Caco-2 (cell line): Measurements from ENCODE around the gene SLC13A4. TPM values are rescaled to one million over a fixed set of nuclear protein-coding genes. Genes with fewer than 3 reads are reported as not detected.

Experiments
- BruUV-seq: library from RNA; stranded (reverse); fragments of 400-500 nt; replicated peaks from 2 replicates; lab custom pipeline; 2021; lab: Mats Ljungman, UMichigan
- CTCF ChIA-PET: fragments of 300-600 bp; sonication (Branson Sonifier 250); formaldehyde crosslinking; loops from one replicate; lab custom pipeline; 2022; ENCODE audit warnings: antibody characterized with exemption; lab: Charles Lee
- POLR2A ChIA-PET: fragments of 300-600 bp; sonication (Branson Sonifier 250); formaldehyde crosslinking; loops from one replicate; lab custom pipeline; 2022; ENCODE audit warnings: antibody characterized with exemption; lab: Charles Lee
- DNase-seq, 2 experiments: peaks; one replicate each; pipeline versions ENCODE4 v3.0.0 to v3.0.0-alpha.2; 2020 to 2022
- H3K27me3 ChIP-seq: replicated peaks from 2 replicates; pipeline ENCODE4 v1.6.0; 2011; ENCODE audit warnings: low read length; ENCODE audit not compliant: control insufficient read depth, insufficient read depth
- H3K36me3 ChIP-seq: 2 replicates; pipeline ENCODE4 v1.5.1; 2011; ENCODE audit warnings: low read length; ENCODE audit not compliant: control insufficient read depth, insufficient read depth
- H3K4me1 ChIP-seq: fragments of 250-450 bp; sonication (Bioruptor Pico); 2 replicates; pipeline ENCODE4 v1.5.1; 2020; ENCODE audit warnings: mild to moderate bottlenecking
- H3K4me3 ChIP-seq: 2 replicates; pipeline ENCODE4 v1.5.1; 2011; ENCODE audit warnings: low read depth, mild to moderate bottlenecking, control low read depth, low read length
- H3K9me3 ChIP-seq: fragments of 250-450 bp; sonication (Bioruptor Pico); 2 replicates; pipeline ENCODE4 v1.5.1; 2020; ENCODE audit warnings: mild to moderate bottlenecking, moderate library complexity
- H3K27ac Mint-ChIP-seq: one replicate; pipeline ENCODE4 v1.8.0; 2022; ENCODE audit warnings: mixed read lengths; ENCODE audit not compliant: unreplicated experiment
- H3K27me3 Mint-ChIP-seq: one replicate; pipeline ENCODE4 v1.8.0; 2022; ENCODE audit warnings: mixed read lengths; ENCODE audit not compliant: insufficient read depth, unreplicated experiment
- H3K36me3 Mint-ChIP-seq: one replicate; pipeline ENCODE4 v1.8.0; 2022; ENCODE audit warnings: mild to moderate bottlenecking, mixed read lengths; ENCODE audit not compliant: insufficient read depth, unreplicated experiment
- H3K4me1 Mint-ChIP-seq: one replicate; pipeline ENCODE4 v1.8.0; 2022; ENCODE audit warnings: low read depth, mixed read lengths; ENCODE audit not compliant: unreplicated experiment
- H3K4me3 Mint-ChIP-seq: one replicate; pipeline ENCODE4 v1.8.0; 2022; ENCODE audit warnings: mild to moderate bottlenecking, moderate library complexity, mixed read lengths; ENCODE audit not compliant: unreplicated experiment
- H3K9me3 Mint-ChIP-seq: one replicate; pipeline ENCODE4 v1.8.0; 2022; ENCODE audit warnings: mixed read lengths; ENCODE audit not compliant: unreplicated experiment
- intact Hi-C: fragments of 100-400 bp; cut with micrococcal nuclease; formaldehyde crosslinking; loops from one replicate; pipeline ENCODE4 v1.10.0; 2022; ENCODE audit not compliant: unreplicated experiment
- total RNA-seq: library from RNA; stranded (reverse); gene quantifications from 2 replicates; pipeline ENCODE4 v1.2.3, GENCODE V29; 2022
- TF ChIP-seq, protein P1 (sequence below), 2 experiments: fragments of 200-600 bp in 1 of 2; IDR thresholded peaks; 1 replicate in 1 of 2; 2 replicates in 1 of 2; pipeline versions ENCODE4 v1.5.1 to v1.8.0; 2011 to 2022; ENCODE audit warnings: antibody characterized with exemption in 1 of 2, control low read depth in 1 of 2, inconsistent platforms in 1 of 2, low read depth in 1 of 2, low read length in 1 of 2, mild to moderate bottlenecking in 1 of 2, moderate library complexity in 1 of 2; ENCODE audit not compliant: insufficient read depth in 1 of 2, severe bottlenecking in 1 of 2, unreplicated experiment in 1 of 2

The SLC13A4 gene
- total RNA-seq, 1 experiment from 2014 or later, result not detected

DNA sequence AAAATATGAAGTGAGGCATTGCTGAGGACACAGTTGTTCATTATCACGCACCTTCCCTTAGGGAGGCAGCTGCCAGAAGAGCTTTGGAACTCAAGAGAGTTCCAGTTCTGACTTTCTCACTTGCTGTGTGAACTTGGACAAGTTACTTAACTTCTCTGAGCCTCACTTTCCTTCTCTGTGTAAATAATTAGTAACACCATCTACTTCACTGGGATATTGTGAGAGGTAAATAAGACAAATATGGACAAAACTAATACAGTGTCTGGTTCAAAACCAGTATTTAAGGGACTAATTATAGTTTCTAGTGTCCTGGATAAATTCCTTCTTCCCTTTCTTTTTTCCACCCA is 6.3 kb upstream of the SLC13A4 start:
- no peaks in the 10 kb centered on the region for H3K4me1 ChIP-seq
- no TSS peak for BruUV-seq
- H3K27ac Mint-ChIP-seq, result no peak overlapping the region
- peaks cover 3% of the 10 kb centered on the region for H3K27me3 Mint-ChIP-seq
- DNase-seq, result no peak
- ChIA-PET POLR2A (no interaction called here), CTCF (no interaction called here)
- H3K36me3 ChIP-seq, result no peaks in the 10 kb centered on the region
- H3K9me3 Mint-ChIP-seq, result no peaks in the 10 kb centered on the region
- no peak overlapping the region for H3K4me3 ChIP-seq
- no peaks in the 10 kb centered on the region for H3K36me3 Mint-ChIP-seq
- no peaks in the 10 kb centered on the region for H3K9me3 ChIP-seq
- TF ChIP-seq, protein P1, sequence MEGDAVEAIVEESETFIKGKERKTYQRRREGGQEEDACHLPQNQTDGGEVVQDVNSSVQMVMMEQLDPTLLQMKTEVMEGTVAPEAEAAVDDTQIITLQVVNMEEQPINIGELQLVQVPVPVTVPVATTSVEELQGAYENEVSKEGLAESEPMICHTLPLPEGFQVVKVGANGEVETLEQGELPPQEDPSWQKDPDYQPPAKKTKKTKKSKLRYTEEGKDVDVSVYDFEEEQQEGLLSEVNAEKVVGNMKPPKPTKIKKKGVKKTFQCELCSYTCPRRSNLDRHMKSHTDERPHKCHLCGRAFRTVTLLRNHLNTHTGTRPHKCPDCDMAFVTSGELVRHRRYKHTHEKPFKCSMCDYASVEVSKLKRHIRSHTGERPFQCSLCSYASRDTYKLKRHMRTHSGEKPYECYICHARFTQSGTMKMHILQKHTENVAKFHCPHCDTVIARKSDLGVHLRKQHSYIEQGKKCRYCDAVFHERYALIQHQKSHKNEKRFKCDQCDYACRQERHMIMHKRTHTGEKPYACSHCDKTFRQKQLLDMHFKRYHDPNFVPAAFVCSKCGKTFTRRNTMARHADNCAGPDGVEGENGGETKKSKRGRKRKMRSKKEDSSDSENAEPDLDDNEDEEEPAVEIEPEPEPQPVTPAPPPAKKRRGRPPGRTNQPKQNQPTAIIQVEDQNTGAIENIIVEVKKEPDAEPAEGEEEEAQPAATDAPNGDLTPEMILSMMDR (IDR thresholded peaks at IDR 0.05; ENCODE audit: insufficient read depth in 1 of 2, low read depth in 1 of 2, low read length in 1 of 2, severe bottlenecking in 1 of 2, unreplicated experiment in 1 of 2), result no peak
- no peaks in the 10 kb centered on the region for H3K27me3 ChIP-seq
- no peaks in the 10 kb centered on the region for H3K4me1 Mint-ChIP-seq
- intact Hi-C loops, result no loop called here
- H3K4me3 Mint-ChIP-seq, result no peak overlapping the region

DNA sequence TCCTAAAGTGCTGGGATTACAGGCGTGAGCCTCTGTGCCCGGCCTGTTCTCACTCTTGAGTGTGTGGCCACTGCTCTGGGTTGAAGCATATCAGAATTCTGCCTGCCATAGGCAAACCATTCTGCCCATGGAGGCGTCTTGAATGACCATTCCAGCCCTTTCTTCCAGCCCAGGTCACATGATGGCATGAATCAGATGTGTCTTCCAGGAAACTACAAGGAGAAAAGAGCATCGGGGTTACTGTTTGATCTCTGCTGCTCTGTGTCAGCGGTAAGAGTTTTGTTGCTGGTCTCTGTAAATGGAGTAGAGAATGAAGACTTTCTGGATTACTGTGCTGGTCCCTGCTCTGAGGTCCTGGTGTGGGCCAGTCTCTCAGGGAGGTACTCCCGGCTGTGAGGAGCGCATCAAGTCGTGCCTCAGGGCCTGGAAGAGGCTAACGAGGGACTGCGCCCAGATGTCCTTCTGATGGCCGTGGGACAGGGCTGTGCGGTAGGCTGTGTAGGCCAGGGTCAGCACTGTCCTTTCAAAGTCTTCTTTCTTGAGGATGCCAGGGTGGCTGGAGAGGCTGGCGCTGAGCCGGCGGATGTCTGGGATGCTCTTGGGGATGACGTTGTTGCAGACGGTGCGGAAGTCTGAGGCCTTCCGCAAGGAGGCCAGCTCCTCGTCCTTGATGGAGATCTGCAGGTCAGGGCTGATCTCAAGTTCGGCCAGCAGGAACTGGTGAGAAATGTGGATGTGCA is 5.8 kb upstream of the SLC13A4 start:
- H3K27me3 Mint-ChIP-seq, result peaks cover 3% of the 10 kb centered on the region
- DNase-seq, result no peak
- H3K4me3 ChIP-seq, result no peak overlapping the region
- H3K36me3 ChIP-seq, result no peaks in the 10 kb centered on the region
- no peak overlapping the region for H3K27ac Mint-ChIP-seq
- H3K36me3 Mint-ChIP-seq, result no peaks in the 10 kb centered on the region
- intact Hi-C loops, result no loop called here
- no peaks in the 10 kb centered on the region for H3K27me3 ChIP-seq
- no peaks in the 10 kb centered on the region for H3K4me1 Mint-ChIP-seq
- POLR2A ChIA-PET, result no interaction called here
- no peaks in the 10 kb centered on the region for H3K9me3 Mint-ChIP-seq
- H3K4me1 ChIP-seq, result no peaks in the 10 kb centered on the region
- H3K4me3 Mint-ChIP-seq, result no peak overlapping the region
- no peaks in the 10 kb centered on the region for H3K9me3 ChIP-seq
- BruUV-seq, result no TSS peak
- TF ChIP-seq, protein P1 (IDR thresholded peaks at IDR 0.05; ENCODE audit: insufficient read depth in 1 of 2, low read depth in 1 of 2, low read length in 1 of 2, severe bottlenecking in 1 of 2, unreplicated experiment in 1 of 2), result no peak
- CTCF ChIA-PET, result no interaction called here

DNA sequence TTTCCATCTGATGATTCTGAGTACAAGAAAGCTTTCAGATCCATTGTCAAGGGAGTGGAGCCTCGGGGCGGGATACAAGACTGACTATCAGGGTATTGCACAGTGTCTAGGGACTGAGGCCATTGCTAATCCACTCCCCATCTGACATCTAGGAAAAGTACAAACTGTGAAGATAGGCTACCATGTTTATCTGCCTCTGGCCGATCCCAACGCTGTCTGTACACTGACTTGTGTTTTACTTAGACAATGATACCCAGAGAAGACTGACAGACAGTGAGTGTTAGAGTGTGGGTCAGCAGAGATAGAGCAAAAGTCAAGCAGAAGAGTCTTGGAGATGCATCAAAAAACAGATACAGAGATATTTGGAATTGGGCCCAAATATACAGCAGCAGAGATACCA is 3.1 kb upstream of the SLC13A4 start:
- TF ChIP-seq, protein P1 (IDR thresholded peaks at IDR 0.05; ENCODE audit: insufficient read depth in 1 of 2, low read depth in 1 of 2, low read length in 1 of 2, severe bottlenecking in 1 of 2, unreplicated experiment in 1 of 2), result no peak
- ChIA-PET POLR2A (no interaction called here), CTCF (interaction anchor here (1.8 kb wide), 1 partner anchor 69 kb away, joined by 4 read pairs; the partner anchor contains the start of gene STMP1)
- no peak overlapping the region for H3K4me3 ChIP-seq
- Mint-ChIP-seq H3K4me1 (no peaks in the 10 kb centered on the region), H3K27ac (no peak overlapping the region), H3K4me3 (no peak overlapping the region), H3K27me3 (no peaks in the 10 kb centered on the region), H3K36me3 (no peaks in the 10 kb centered on the region), H3K9me3 (no peaks in the 10 kb centered on the region)
- H3K27me3 ChIP-seq, result no peaks in the 10 kb centered on the region
- no peaks in the 10 kb centered on the region for H3K36me3 ChIP-seq
- no peaks in the 10 kb centered on the region for H3K4me1 ChIP-seq
- no peak for DNase-seq
- intact Hi-C loops, result no loop called here
- no peaks in the 10 kb centered on the region for H3K9me3 ChIP-seq
- no TSS peak for BruUV-seq
